HT1080 (cell line): ENCODE measurements around the gene NAPB. TPM values are rescaled to one million over a fixed set of nuclear protein-coding genes. Genes with fewer than 3 reads are reported as not detected.

Experiments used
- small RNA-seq: library from RNA; depleted of rRNA; stranded (forward); fragments of <200 nt; gene quantifications from one replicate; pipeline ENCODE3, GENCODE V24; 2014
- total RNA-seq: library from RNA; depleted of rRNA; stranded (reverse); fragments of >200 nt; shearing (Covaris generic); gene quantifications from 2 replicates; pipeline ENCODE4 v1.2.3, GENCODE V29; 2014; rRNA removed

Gene NAPB
- total RNA-seq, 1 experiment from 2014 or later: 3.5 TPM

Small RNA genes within 50 kb of the gene (small RNA-seq; reads per million reads assigned to genes)
- not detected for gene RF00019
- gene RNA5SP479: not detected

Other genes starting within 250 kb of the NAPB start
- 76.2 and 80.1 TPM in 2 replicates for gene NXT1, start 70.7 kb downstream of the NAPB start, total RNA-seq
- 11.4 and 24.4 TPM in 2 replicates for gene GZF1, start 59.3 kb downstream of the NAPB start, total RNA-seq
- not detected in 2 replicates for gene CSTL1, start 18.2 kb upstream of the NAPB start, total RNA-seq
- not detected in 2 replicates for gene CST11, start 31.4 kb upstream of the NAPB start, total RNA-seq
- not detected in 2 replicates for gene CST8, start 69.6 kb upstream of the NAPB start, total RNA-seq
- gene CST9L, start 147.0 kb upstream of the NAPB start, total RNA-seq: not detected in 2 replicates
- gene CST9, start 184.4 kb upstream of the NAPB start, total RNA-seq: not detected in 2 replicates
- 193 and 254 TPM in 2 replicates for gene CST3, start 216.5 kb upstream of the NAPB start, total RNA-seq